ENCODE data around the gene EFCAB6. TPM values are rescaled to one million over a fixed set of nuclear protein-coding genes. Genes with fewer than 3 reads are reported as not detected.

Gene EFCAB6
- total and polyA plus RNA-seq, 2 of the 4 experiments (the other 2 are of a cell fraction): 0.44 to 1.1 TPM

DNA sequence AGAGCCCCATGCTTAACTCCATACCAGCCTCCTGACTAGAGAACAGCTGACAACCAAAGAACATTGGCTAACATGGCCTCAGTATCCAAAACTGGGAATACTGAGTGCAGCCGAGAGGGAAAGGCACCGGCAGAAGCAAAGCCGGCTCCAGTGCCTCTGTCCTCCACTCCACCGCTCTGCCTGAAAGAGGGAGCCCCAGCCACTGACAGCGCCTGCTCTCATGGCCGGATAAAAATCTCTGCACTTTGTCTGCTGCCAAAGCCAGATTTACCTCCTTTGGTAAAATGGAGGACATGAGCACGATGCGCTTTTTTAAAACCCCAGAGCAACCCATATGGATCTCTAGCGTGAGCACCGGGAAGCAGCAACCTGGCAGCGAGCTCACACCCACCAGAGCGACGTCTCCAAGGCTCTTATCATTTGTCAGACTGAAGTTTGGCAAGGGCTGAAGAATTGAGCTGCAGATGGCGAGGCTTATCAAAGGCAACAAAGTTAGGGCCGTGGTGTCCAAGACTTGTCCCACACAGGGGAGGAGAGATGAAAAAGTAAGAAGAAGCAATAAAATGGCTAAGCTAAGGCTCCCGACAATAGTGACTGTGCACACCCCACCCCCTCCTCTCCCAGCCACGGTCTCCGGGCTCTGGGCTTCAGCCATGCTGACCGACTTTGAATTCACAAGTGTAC lies 71.4 kb downstream of the EFCAB6 start:
- no peak overlapping the region for H3K4ac ChIP-seq (ENCODE audit: low read depth, low read length)
- H3K4me1 ChIP-seq (ENCODE audit: control insufficient read depth, insufficient read depth, low read length): no peaks in the 10 kb centered on the region
- intact Hi-C loops (cut with micrococcal nuclease): no loop called here
- H3K9me1 ChIP-seq (ENCODE audit: insufficient read depth, low read length): no peaks in the 10 kb centered on the region; the same call in 1 of the 2 replicates
- H2AFZ ChIP-seq (replicated peaks; ENCODE audit: low read length, poor library complexity): no peak overlapping the region
- no peak overlapping the region for H4K5ac ChIP-seq (ENCODE audit: low read depth, low read length)
- H3K27me3 ChIP-seq (ENCODE audit: control insufficient read depth, insufficient read depth, low read length): peaks cover 23% of the 10 kb centered on the region; the same call in 1 of the 2 replicates
- no peak overlapping the region for H3K14ac ChIP-seq (replicated peaks; ENCODE audit: low read depth, low read length)
- no peaks in the 10 kb centered on the region for H3K36me3 ChIP-seq (ENCODE audit: control insufficient read depth, insufficient read depth, low read length)
- no peak overlapping the region for H2BK5ac ChIP-seq (ENCODE audit: low read depth, low read length, poor library complexity, severe bottlenecking)
- H2BK20ac ChIP-seq (ENCODE audit: low read depth, low read length): no peak overlapping the region
- WGBS, 2 experiments (ENCODE audit: extremely low coverage in 2 of 2, insufficient read length in 1 of 2): 21% methylated on average over 3 of the region's 19 CpGs; no CpG with 5 or more reads in 1 of the 2 experiments
- ATAC-seq (ENCODE audit: low read depth): no peak
- no peak overlapping the region for H3K4me3 ChIP-seq (ENCODE audit: insufficient read depth, low read depth, low read length)
- in situ Hi-C loops (cut with MboI; ENCODE audit: low sequenced_read_pairs): no loop called here
- H3K27ac ChIP-seq (ENCODE audit: insufficient read depth, low read length): no peak overlapping the region
- H2AK9ac ChIP-seq (replicated peaks; ENCODE audit: low read depth, low read length, poor library complexity): no peak overlapping the region
- H2BK15ac ChIP-seq (ENCODE audit: low read depth, low read length): no peak overlapping the region
- H3K9ac ChIP-seq (ENCODE audit: low read depth, low read length): no peak overlapping the region
- ChIA-PET POLR2A (ENCODE audit: unreplicated experiment) (no interaction called here), CTCF (no interaction called here)
- H3K79me1 ChIP-seq (ENCODE audit: low read depth in 1 of 2, low read length in 2 of 2): no peaks in the 10 kb centered on the region
- dilution Hi-C loops (cut with HindIII; ENCODE audit: low sequenced_read_pairs, unreplicated experiment): no loop called here
- H2BK120ac ChIP-seq (ENCODE audit: low read depth, low read length): no peak overlapping the region
- H3K9me3 ChIP-seq (ENCODE audit: control insufficient read depth, insufficient read depth, low read length): no peaks in the 10 kb centered on the region
- DNase-seq: no peak
- H2AK5ac ChIP-seq (ENCODE audit: low read depth, low read length): no peak overlapping the region
- no peak overlapping the region for H3K18ac ChIP-seq (ENCODE audit: low read depth, low read length)
- H3K23ac ChIP-seq (ENCODE audit: low read depth, low read length): no peak overlapping the region
- no peak for TF ChIP-seq POLR2A (IDR thresholded peaks at IDR 0.05; ENCODE audit: low read depth, low read length)
- no peak for TF ChIP-seq NFE2L2 (IDR thresholded peaks at IDR 0.05; ENCODE audit: low read depth, low read length)
- TF ChIP-seq RFX5 (IDR thresholded peaks at IDR 0.05; ENCODE audit: low read depth, low read length): no peak
- TF ChIP-seq FOS (IDR thresholded peaks at IDR 0.05; ENCODE audit: low read depth, low read length): no peak
- no peak for TF ChIP-seq CHD1 (IDR thresholded peaks at IDR 0.05; ENCODE audit: low read depth, low read length)
- TF ChIP-seq RCOR1 (IDR thresholded peaks at IDR 0.05; ENCODE audit: insufficient replicate concordance, low read length): no peak
- no peak for TF ChIP-seq MAZ (IDR thresholded peaks at IDR 0.05; ENCODE audit: borderline replicate concordance, low read depth, low read length)
- TF ChIP-seq BHLHE40 (IDR thresholded peaks at IDR 0.05; ENCODE audit: low read depth, low read length): no peak
- TF ChIP-seq, protein P1, sequence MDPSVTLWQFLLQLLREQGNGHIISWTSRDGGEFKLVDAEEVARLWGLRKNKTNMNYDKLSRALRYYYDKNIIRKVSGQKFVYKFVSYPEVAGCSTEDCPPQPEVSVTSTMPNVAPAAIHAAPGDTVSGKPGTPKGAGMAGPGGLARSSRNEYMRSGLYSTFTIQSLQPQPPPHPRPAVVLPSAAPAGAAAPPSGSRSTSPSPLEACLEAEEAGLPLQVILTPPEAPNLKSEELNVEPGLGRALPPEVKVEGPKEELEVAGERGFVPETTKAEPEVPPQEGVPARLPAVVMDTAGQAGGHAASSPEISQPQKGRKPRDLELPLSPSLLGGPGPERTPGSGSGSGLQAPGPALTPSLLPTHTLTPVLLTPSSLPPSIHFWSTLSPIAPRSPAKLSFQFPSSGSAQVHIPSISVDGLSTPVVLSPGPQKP (IDR thresholded peaks at IDR 0.05; ENCODE audit: borderline replicate concordance, low read depth, low read length): no peak
- no peak for TF ChIP-seq MXI1 (IDR thresholded peaks at IDR 0.05; ENCODE audit: borderline replicate concordance, low read depth, low read length)
- H3K4me2 ChIP-seq (ENCODE audit: low read depth, low read length): no peak overlapping the region
- H4K20me1 ChIP-seq (ENCODE audit: insufficient read depth, low read length): no peaks in the 10 kb centered on the region
- H3K56ac ChIP-seq (ENCODE audit: extremely low read depth, insufficient read depth, low read length): no peak overlapping the region
- BruUV-seq (replicated peaks): no TSS peak
- no peak overlapping the region for H4K91ac ChIP-seq (ENCODE audit: insufficient read depth, low read depth, low read length)
- H4K8ac ChIP-seq (ENCODE audit: low read depth in 2 of 2, low read length in 2 of 2): no peak overlapping the region
